MM.1S (cell line): ENCODE measurements around the gene MSRB1.

Experiments used
- DNase-seq: peaks from one replicate; pipeline ENCODE4 v3.0.0-alpha.2; 2015
- H2AFZ ChIP-seq: fragments of 300-600 bp; sonication (generic); 2 replicates; pipeline ENCODE4 v1.6.0; 2016; ENCODE audit warnings: antibody characterized with exemption, low read length
- H3F3A ChIP-seq: fragments of 300-600 bp; sonication (generic); 2 replicates; pipeline ENCODE4 v1.6.1; 2016; ENCODE audit warnings: mild to moderate bottlenecking, antibody characterized with exemption, low read length, moderate library complexity, mixed read lengths; ENCODE audit not compliant: insufficient read depth
- H3K27ac ChIP-seq: fragments of 300-600 bp; sonication (generic); 2 replicates; pipeline ENCODE4 v1.5.1; 2016; ENCODE audit warnings: mild to moderate bottlenecking, low read length
- H3K27me3 ChIP-seq: fragments of 300-600 bp; sonication (generic); replicated peaks from 2 replicates; pipeline ENCODE4 v1.6.0; 2016; ENCODE audit warnings: low read length; ENCODE audit not compliant: insufficient read depth
- H3K36me3 ChIP-seq: fragments of 300-600 bp; sonication (generic); replicated peaks from 2 replicates; pipeline ENCODE4 v1.6.1; 2016; ENCODE audit warnings: mild to moderate bottlenecking, low read length, mixed read lengths; ENCODE audit not compliant: insufficient read depth
- H3K4me1 ChIP-seq: fragments of 300-600 bp; sonication (generic); 2 replicates; pipeline ENCODE4 v1.6.1; 2016; ENCODE audit warnings: low read length, mixed read lengths
- H3K4me2 ChIP-seq: fragments of 300-600 bp; sonication (generic); 2 replicates; pipeline ENCODE4 v1.6.0; 2016; ENCODE audit warnings: low read depth, low read length
- H3K4me3 ChIP-seq: fragments of 300-600 bp; sonication (generic); 2 replicates; pipeline ENCODE4 v1.5.1; 2016; ENCODE audit warnings: low read length, mixed read lengths
- H3K79me2 ChIP-seq: fragments of 300-600 bp; sonication (generic); 2 replicates; pipeline ENCODE4 v1.6.1; 2016; ENCODE audit warnings: mixed run types, low read length, mixed read lengths
- H3K9ac ChIP-seq: fragments of 300-600 bp; sonication (generic); 2 replicates; pipeline ENCODE4 v1.6.1; 2016; ENCODE audit warnings: low read length, mixed read lengths
- H3K9me2 ChIP-seq: fragments of 300-600 bp; sonication (generic); replicated peaks from 2 replicates; pipeline ENCODE4 v1.6.1; 2016; ENCODE audit warnings: mild to moderate bottlenecking, low read length, mixed read lengths; ENCODE audit not compliant: insufficient read depth
- H3K9me3 ChIP-seq: fragments of 300-600 bp; sonication (generic); replicated peaks from 2 replicates; pipeline ENCODE4 v1.6.1; 2016; ENCODE audit warnings: mild to moderate bottlenecking, low read length, mixed read lengths; ENCODE audit not compliant: insufficient read depth
- H4K20me1 ChIP-seq: fragments of 300-600 bp; sonication (generic); 2 replicates; pipeline ENCODE4 v1.6.1; 2016; ENCODE audit warnings: mild to moderate bottlenecking, low read length, moderate library complexity, mixed read lengths; ENCODE audit not compliant: insufficient read depth
- EZH2 ChIP-seq: fragments of 300-600 bp; sonication (generic); optimal IDR thresholded peaks from 2 replicates; pipeline ENCODE3; 2017; ENCODE audit warnings: low read depth, mild to moderate bottlenecking, antibody characterized with exemption, low read length, mixed read lengths
- EZH2phosphoT487 ChIP-seq: fragments of 300-600 bp; sonication (generic); IDR thresholded peaks from 2 replicates; pipeline ENCODE4 v1.6.1; 2018; ENCODE audit warnings: antibody characterized with exemption, low read length
- TF ChIP-seq, protein P1 (sequence below): fragments of 300-600 bp; sonication (generic); IDR thresholded peaks from 2 replicates; pipeline ENCODE4 v1.5.1; 2016; ENCODE audit warnings: antibody characterized with exemption, low read length, mixed read lengths

MSRB1 gene

DNA sequence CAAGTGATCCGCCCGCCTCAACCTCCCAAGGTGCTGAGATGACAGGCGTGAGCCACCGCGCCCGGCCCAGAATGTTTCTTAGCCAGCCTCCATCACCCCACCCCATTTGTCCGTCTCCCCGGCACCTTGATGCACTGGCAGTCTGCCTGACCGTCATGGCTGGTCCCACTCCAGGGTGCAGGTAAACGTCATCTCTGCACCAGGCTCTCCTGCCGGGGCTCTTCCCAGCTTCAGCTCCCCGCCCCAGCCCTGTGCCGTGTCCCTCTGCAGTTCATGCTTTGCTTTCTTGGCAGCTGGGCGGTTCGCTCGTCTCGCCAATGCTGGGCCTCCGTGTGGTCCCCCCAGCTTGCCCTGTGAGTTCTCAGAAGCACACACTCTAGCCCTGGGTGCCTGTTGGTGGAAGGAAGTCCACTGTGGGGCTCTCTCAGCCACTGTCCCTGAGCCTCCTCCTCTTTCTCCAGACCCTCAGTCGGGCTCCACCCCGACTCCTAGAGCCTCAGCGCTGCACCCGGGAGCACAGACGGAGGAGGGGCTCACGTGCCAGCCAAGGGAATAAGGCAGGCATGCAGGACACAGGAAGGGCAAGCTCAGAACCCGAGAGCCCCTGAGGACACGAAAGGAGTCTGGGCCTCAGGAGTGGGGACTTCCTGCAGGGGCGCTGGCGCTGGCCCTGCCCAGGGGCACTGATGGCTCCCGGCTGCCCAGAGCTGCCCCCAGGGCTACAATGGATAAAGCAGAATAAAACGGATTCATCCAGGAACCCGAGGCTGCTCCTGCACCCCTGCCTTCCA lies 36.7 kb downstream of the MSRB1 start:
- Histone ChIP-seq H2AFZ (peak overlapping the region; percentile 27; the same call in 1 of the 2 replicates), H3K4me2 (no peak overlapping the region)
- TF ChIP-seq, protein P1, sequence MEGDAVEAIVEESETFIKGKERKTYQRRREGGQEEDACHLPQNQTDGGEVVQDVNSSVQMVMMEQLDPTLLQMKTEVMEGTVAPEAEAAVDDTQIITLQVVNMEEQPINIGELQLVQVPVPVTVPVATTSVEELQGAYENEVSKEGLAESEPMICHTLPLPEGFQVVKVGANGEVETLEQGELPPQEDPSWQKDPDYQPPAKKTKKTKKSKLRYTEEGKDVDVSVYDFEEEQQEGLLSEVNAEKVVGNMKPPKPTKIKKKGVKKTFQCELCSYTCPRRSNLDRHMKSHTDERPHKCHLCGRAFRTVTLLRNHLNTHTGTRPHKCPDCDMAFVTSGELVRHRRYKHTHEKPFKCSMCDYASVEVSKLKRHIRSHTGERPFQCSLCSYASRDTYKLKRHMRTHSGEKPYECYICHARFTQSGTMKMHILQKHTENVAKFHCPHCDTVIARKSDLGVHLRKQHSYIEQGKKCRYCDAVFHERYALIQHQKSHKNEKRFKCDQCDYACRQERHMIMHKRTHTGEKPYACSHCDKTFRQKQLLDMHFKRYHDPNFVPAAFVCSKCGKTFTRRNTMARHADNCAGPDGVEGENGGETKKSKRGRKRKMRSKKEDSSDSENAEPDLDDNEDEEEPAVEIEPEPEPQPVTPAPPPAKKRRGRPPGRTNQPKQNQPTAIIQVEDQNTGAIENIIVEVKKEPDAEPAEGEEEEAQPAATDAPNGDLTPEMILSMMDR: no peak
- no peak for TF ChIP-seq EZH2
- no peak for TF ChIP-seq EZH2phosphoT487

DNA sequence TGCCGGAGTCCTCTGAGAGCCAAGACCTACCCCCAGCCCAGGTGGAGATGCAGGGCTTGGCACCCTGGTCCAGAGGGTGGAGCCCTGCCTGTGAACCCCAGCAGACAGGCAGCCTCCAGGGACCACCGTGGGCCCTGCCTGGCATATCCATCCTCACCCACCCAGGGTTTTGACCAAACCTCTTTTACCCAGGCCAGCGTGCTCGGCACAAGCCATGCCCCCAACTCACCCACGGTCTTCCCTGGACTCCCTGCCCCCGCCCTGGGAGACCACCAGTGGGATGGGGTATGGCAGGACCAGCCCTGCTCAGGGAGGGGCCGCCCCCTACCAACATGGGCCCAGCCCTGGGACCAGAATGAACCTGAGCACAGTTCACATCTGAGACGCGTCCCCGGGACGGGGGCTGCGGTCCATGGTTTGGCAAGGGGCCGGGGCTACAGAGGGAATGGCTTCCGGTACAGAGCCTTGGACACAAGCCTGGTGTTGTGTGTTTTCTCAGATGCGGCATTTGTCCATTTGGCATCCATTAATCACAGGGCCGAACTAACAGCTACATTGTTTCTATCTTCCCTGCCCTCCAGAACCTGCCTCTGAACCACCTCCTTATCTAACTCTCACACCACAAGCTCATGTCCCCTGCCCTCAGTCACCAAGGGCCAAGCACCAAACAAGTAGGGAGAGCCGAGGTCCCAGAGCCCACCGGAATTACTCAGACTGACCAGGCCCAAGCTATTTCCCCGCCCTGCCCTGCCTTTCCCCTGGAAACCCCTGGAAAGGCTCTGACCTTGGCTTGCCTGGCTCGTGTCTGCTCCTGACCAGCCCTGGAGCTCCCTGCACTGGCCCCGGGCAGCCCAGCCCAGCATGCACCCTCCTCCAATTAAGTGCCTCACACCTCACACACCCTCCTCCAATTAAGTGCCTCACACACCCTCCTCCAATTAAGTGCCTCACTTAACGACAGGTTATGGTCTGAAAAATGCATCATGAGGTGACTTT lies 38.9 kb downstream of the MSRB1 start:
- no peaks in the 10 kb centered on the region for H3K79me2 ChIP-seq
- no peaks in the 10 kb centered on the region for H3K9me2 ChIP-seq
- H3F3A ChIP-seq: peaks cover 12% of the 10 kb centered on the region
- H3K4me2 ChIP-seq: no peak overlapping the region
- no peak overlapping the region for H3K27ac ChIP-seq
- H3K27me3 ChIP-seq: no peaks in the 10 kb centered on the region
- no peak for DNase-seq
- H4K20me1 ChIP-seq: no peaks in the 10 kb centered on the region
- no peak overlapping the region for H3K9ac ChIP-seq
- H2AFZ ChIP-seq: no peak overlapping the region
- H3K9me3 ChIP-seq: no peaks in the 10 kb centered on the region
- no peaks in the 10 kb centered on the region for H3K36me3 ChIP-seq
- H3K4me3 ChIP-seq: no peak overlapping the region
- no peak for TF ChIP-seq EZH2
- TF ChIP-seq EZH2phosphoT487: no peak
- TF ChIP-seq, protein P1: no peak
- peaks cover 23% of the 10 kb centered on the region for H3K4me1 ChIP-seq

More for the DNA sequence above, 36.7 kb downstream of the MSRB1 start:
- peaks cover 8% of the 10 kb centered on the region for H3K4me1 ChIP-seq
- no peaks in the 10 kb centered on the region for H3K36me3 ChIP-seq
- no peaks in the 10 kb centered on the region for H3K9me3 ChIP-seq
- no peaks in the 10 kb centered on the region for H3K9me2 ChIP-seq
- 0 out of 2 replicates have a peak, but pooled peaks cover under 1% of the 10 kb centered on the region for H3K27me3 ChIP-seq
- no peaks in the 10 kb centered on the region for H4K20me1 ChIP-seq
- H3K27ac ChIP-seq: no peak overlapping the region
- H3K79me2 ChIP-seq: no peaks in the 10 kb centered on the region
- H3K9ac ChIP-seq: no peak overlapping the region
- no peak overlapping the region for H3K4me3 ChIP-seq
- H3F3A ChIP-seq: no peaks in the 10 kb centered on the region
- DNase-seq: no peak

DNA sequence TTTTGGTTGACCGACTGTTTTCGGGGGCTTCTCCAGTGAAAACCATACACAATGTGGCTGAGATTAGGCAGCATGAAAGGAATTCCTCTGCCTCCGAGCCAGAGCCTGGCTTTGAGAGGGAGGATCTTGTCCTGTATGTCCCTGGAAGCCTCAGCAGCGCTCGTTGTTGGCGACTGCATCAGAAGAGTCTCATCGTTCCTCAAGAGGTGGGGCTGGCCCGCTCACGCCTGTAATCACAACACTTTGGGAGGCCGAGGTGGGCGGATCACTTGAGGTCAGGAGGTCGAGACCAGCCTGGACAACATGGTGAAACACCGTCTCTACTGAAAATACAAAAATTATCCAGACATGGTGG lies 39.8 kb downstream of the MSRB1 start:
- H3F3A ChIP-seq: peaks cover 12% of the 10 kb centered on the region
- H2AFZ ChIP-seq: no peak overlapping the region
- no peaks in the 10 kb centered on the region for H3K27me3 ChIP-seq
- H3K4me2 ChIP-seq: no peak overlapping the region
- no peaks in the 10 kb centered on the region for H3K79me2 ChIP-seq
- H3K27ac ChIP-seq: no peak overlapping the region
- no peaks in the 10 kb centered on the region for H3K36me3 ChIP-seq
- TF ChIP-seq EZH2phosphoT487 (no peak), EZH2 (no peak)
- TF ChIP-seq, protein P1: no peak
- no peak overlapping the region for H3K9ac ChIP-seq
- H3K4me3 ChIP-seq: no peak overlapping the region
- DNase-seq: no peak
- no peaks in the 10 kb centered on the region for H3K9me2 ChIP-seq
- H3K4me1 ChIP-seq: peaks cover 23% of the 10 kb centered on the region
- H4K20me1 ChIP-seq: no peaks in the 10 kb centered on the region
- H3K9me3 ChIP-seq: no peaks in the 10 kb centered on the region
